GM23338 (cell line): ENCODE measurements around the gene PDIA4. TPM values are rescaled to one million over a fixed set of nuclear protein-coding genes. Genes with fewer than 3 reads are reported as not detected.
"Not testable (repeated sequence)": the region's sequence is repeated elsewhere in the genome, so short reads cannot be mapped to it uniquely, and the experiment has no call there.

Source experiments
- ATAC-seq: fragments of 200-7000 bp; cut with Tn5 transposase; 3 replicates; pipeline ENCODE4 v1.9.1; 2020
- DNase-seq: peaks from one replicate; pipeline ENCODE4 v3.0.0-alpha.2; 2015; ENCODE audit warnings: low spot score
- H2AFZ ChIP-seq: fragments of 200-600 bp; sonication (generic); 2 replicates; pipeline ENCODE4 v1.8.0; 2016; ENCODE audit warnings: antibody characterized with exemption, mild to moderate bottlenecking, moderate library complexity
- H3F3A ChIP-seq: fragments of 200-600 bp; sonication (generic); replicated peaks from 2 replicates; pipeline ENCODE4 v1.8.0; 2017; ENCODE audit warnings: antibody characterized with exemption, mixed run types, low read depth
- H3K27ac ChIP-seq: fragments of 200-600 bp; sonication (generic); 2 replicates; pipeline ENCODE4 v1.6.1; 2016; ENCODE audit warnings: low read depth
- H3K27me3 ChIP-seq: fragments of 200-600 bp; sonication (generic); 2 replicates; pipeline ENCODE4 v1.8.0; 2016; ENCODE audit warnings: mild to moderate bottlenecking, mixed run types, moderate library complexity; ENCODE audit not compliant: insufficient read depth
- H3K36me3 ChIP-seq: fragments of 200-600 bp; sonication (generic); 2 replicates; pipeline ENCODE4 v1.8.0; 2016; ENCODE audit warnings: mild to moderate bottlenecking; ENCODE audit not compliant: insufficient read depth
- H3K4me1 ChIP-seq: fragments of 200-600 bp; sonication (generic); 2 replicates; pipeline ENCODE4 v1.8.0; 2016; ENCODE audit warnings: mild to moderate bottlenecking, moderate library complexity; ENCODE audit not compliant: insufficient read depth
- H3K4me2 ChIP-seq: fragments of 200-600 bp; sonication (generic); 2 replicates; pipeline ENCODE4 v1.7.1; 2017; ENCODE audit warnings: mixed run types
- H3K4me3 ChIP-seq: fragments of 200-600 bp; sonication (generic); 2 replicates; pipeline ENCODE4 v1.6.1; 2016; ENCODE audit warnings: mixed run types
- H3K79me2 ChIP-seq: fragments of 200-600 bp; sonication (generic); replicated peaks from 2 replicates; pipeline ENCODE4 v1.8.0; 2017; ENCODE audit warnings: mild to moderate bottlenecking; ENCODE audit not compliant: insufficient read depth
- H3K9me2 ChIP-seq: fragments of 200-600 bp; sonication (generic); 2 replicates; pipeline ENCODE4 v1.8.0; 2017; ENCODE audit not compliant: insufficient read depth
- H4K20me1 ChIP-seq: fragments of 200-600 bp; sonication (generic); replicated peaks from 2 replicates; pipeline ENCODE4 v1.8.0; 2017; ENCODE audit warnings: mild to moderate bottlenecking; ENCODE audit not compliant: insufficient read depth
- H3K27ac Mint-ChIP-seq: 2 replicates; pipeline ENCODE4 v1.8.0; 2020; ENCODE audit warnings: inconsistent platforms, mild to moderate bottlenecking, moderate library complexity, mixed read lengths
- H3K27me3 Mint-ChIP-seq: 3 replicates; pipeline ENCODE4 v1.8.0; 2022; ENCODE audit warnings: low read depth, mild to moderate bottlenecking, moderate library complexity, mixed read lengths, inconsistent platforms; ENCODE audit not compliant: insufficient read depth, poor library complexity
- H3K36me3 Mint-ChIP-seq: 3 replicates; pipeline ENCODE4 v1.8.0; 2021; ENCODE audit warnings: low read depth, mild to moderate bottlenecking, inconsistent platforms, moderate library complexity, mixed read lengths
- H3K4me1 Mint-ChIP-seq: 3 replicates; pipeline ENCODE4 v1.8.0; 2020; ENCODE audit warnings: mild to moderate bottlenecking, inconsistent platforms, mixed read lengths
- H3K4me3 Mint-ChIP-seq: 3 replicates; pipeline ENCODE4 v1.8.0; 2021; ENCODE audit warnings: moderate library complexity, mild to moderate bottlenecking, inconsistent platforms, mixed read lengths
- H3K9me3 Mint-ChIP-seq: 3 replicates; pipeline ENCODE4 v1.8.0; 2020; ENCODE audit warnings: moderate library complexity, mild to moderate bottlenecking, inconsistent platforms, mixed read lengths
- EZH2phosphoT487 ChIP-seq: fragments of 200-600 bp; sonication (generic); IDR thresholded peaks from one replicate; pipeline ENCODE4 v1.8.1; 2018; ENCODE audit warnings: antibody characterized with exemption; ENCODE audit not compliant: unreplicated experiment
- JUNB ChIP-seq: IDR thresholded peaks from one replicate; pipeline ENCODE4 v1.6.1; 2016; ENCODE audit warnings: antibody characterized with exemption; ENCODE audit not compliant: unreplicated experiment
- REST ChIP-seq: IDR thresholded peaks from one replicate; pipeline ENCODE4 v1.6.1; 2018; ENCODE audit warnings: antibody characterized with exemption; ENCODE audit not compliant: unreplicated experiment
- STAT1 ChIP-seq: IDR thresholded peaks from one replicate; pipeline ENCODE4 v1.6.1; 2016; ENCODE audit warnings: antibody characterized with exemption; ENCODE audit not compliant: unreplicated experiment
- ZNF462 ChIP-seq: fragments of 250-450 bp; sonication (Bioruptor Pico); IDR thresholded peaks from 2 replicates; pipeline ENCODE4 v1.5.0; 2020; ENCODE audit warnings: mild to moderate bottlenecking, moderate library complexity
- polyA plus RNA-seq: library from polyadenylated mRNA; unstranded; fragments of >200 nt; fragmentation: Nextera tagmentation; extraction: Ambion mirVana; gene quantifications from 2 replicates; pipeline ENCODE4 v1.2.1, GENCODE V29; 2016
- total RNA-seq: library from RNA; depleted of rRNA; stranded (reverse); fragments of >200 nt; shearing (Covaris generic); gene quantifications from 2 replicates; pipeline ENCODE4 v1.2.3, GENCODE V29; 2014

Gene PDIA4
- total and polyA plus RNA-seq, 2 experiments from 2014 or later: 196 to 332 TPM

- TF ChIP-seq REST (no peak), ZNF462 (CRISPR knock-in tag) (no peak), STAT1 (no peak), EZH2phosphoT487 (no peak), JUNB (no peak)
These were observed 35.2 kb upstream of the PDIA4 start (continued) for GRCh38 chr7:149063476-149063875.

- H3K36me3 ChIP-seq, H4K20me1 ChIP-seq, H3K36me3 Mint-ChIP-seq, H3K27ac Mint-ChIP-seq, H3K4me1 ChIP-seq, H3K27ac ChIP-seq, H3F3A ChIP-seq, H2AFZ ChIP-seq, H3K4me3 Mint-ChIP-seq, H3K4me2 ChIP-seq, H3K9me2 ChIP-seq, ATAC-seq, H3K4me3 ChIP-seq, H3K4me1 Mint-ChIP-seq, DNase-seq, H3K9me3 Mint-ChIP-seq, H3K27me3 ChIP-seq, H3K79me2 ChIP-seq: not testable (repeated sequence)
- peaks cover 16% of the 10 kb centered on the region for H3K27me3 Mint-ChIP-seq
These were observed 34.1 kb upstream of the PDIA4 start for GRCh38 chr7:149062217-149062899.
